HG03521 (cell line): ENCODE data around the gene NOTCH1.

ENCODE experiments used
- ATAC-seq: cut with Tn5 transposase; IDR thresholded peaks from one replicate; pipeline ENCODE4 v1.9.1; 2021; ENCODE audit warnings: mild to moderate bottlenecking, moderate library complexity; ENCODE audit not compliant: unreplicated experiment

NOTCH1 gene

GRCh38 chr9:136487672-136488071, 58.2 kb downstream of the NOTCH1 start:
- ATAC-seq: no peak

DNA sequence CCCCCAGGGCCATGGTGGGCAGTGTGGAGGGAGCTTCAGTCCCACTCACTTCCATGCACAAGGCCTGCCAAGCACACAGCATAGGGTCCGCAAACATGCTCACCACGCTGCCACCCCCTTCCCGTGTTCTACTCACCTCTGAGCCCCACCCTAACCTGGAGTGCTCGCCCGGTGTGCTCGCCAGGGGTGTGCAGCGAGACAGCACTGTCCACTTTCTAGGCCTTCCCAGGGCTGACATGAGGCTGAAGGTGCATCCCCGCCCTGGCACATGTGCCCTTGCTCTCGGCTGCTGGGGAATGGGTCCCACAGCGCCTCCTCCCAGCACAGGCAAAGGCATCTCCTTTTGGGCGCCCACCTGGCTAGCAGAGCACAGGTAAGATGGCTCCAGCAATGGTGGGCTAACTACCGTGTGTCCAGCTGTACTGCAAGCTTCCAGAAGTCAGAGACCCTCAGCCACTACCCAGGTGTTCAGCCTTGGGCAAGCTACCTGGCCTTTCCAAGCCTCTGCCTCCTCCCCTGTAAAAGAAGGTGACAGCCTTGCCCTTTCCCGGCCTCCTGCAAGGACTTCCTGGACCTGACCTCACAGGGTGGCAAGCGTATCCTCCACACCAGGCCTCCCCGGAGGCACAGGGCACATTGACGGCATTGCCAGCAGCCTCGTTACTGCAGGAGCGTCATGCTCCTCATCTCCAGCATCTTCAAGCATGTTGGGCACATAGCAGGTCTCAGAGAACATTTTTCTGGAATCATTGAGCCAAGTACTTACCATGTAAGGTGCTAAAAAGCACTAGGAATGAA, 58.8 kb downstream of the NOTCH1 start:
- ATAC-seq: no peak

- no peak for ATAC-seq
Observed at GRCh38 chr9:136486131-136486530, 59.7 kb downstream of the NOTCH1 start.

GRCh38 chr9:136485049-136486045, 60.5 kb downstream of the NOTCH1 start:
- ATAC-seq: no peak

DNA sequence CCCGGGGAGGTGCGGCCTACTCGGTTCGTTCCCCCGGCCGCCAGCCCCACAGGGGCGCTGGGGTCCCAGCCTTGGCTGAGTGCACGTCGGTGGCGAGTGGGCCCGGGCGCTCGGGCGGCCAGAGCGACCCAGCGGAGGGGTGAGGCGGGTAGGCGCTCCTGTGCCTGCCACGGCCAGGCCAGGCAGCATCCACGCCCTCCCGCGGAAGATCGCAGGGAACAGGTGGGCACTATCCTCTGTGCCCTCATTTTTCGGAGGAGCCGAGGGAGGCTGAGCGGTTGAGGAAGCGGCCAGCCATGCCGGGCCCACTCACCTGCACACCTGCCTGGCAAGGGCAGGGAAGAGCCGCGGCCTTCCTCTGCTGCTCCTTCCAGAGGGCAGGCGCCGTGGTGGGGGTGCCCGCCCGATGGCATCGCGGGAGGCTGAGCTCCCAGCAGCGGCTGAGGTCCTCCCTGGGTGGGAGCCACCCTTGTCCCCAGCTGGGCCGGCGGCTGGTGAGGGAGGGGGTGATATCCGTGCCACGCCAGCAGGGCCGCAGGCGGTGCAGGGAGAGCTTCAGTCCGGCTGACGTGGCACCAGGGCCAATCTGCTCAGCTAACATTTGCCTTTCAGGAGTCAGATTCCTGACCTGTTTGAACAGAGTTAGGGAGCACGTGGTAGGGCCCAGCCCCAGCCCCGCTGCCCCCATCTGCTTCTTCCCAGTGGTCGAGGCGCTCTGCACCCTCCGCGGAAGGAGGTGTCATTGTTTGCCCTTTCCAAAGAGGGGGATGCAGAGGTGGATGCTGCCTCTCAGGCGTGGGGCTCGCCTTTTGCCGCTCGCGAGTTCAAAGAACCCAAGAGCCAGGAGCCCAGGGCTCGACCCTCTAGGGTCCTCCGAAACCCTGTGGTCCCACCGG, 61.4 kb downstream of the NOTCH1 start:
- no peak for ATAC-seq

- ATAC-seq: peak; percentile 54
Observed at GRCh38 chr9:136483589-136484152, 62.2 kb downstream of the NOTCH1 start.

GRCh38 chr9:136482793-136483588, 62.9 kb downstream of the NOTCH1 start, which contains the start of gene SEC16A:
SEC16A (minus strand) TSS chr9:136483040; CDS start chr9:136477615, 5,425 bp downstream.
- ATAC-seq: peak; percentile 57

DNA sequence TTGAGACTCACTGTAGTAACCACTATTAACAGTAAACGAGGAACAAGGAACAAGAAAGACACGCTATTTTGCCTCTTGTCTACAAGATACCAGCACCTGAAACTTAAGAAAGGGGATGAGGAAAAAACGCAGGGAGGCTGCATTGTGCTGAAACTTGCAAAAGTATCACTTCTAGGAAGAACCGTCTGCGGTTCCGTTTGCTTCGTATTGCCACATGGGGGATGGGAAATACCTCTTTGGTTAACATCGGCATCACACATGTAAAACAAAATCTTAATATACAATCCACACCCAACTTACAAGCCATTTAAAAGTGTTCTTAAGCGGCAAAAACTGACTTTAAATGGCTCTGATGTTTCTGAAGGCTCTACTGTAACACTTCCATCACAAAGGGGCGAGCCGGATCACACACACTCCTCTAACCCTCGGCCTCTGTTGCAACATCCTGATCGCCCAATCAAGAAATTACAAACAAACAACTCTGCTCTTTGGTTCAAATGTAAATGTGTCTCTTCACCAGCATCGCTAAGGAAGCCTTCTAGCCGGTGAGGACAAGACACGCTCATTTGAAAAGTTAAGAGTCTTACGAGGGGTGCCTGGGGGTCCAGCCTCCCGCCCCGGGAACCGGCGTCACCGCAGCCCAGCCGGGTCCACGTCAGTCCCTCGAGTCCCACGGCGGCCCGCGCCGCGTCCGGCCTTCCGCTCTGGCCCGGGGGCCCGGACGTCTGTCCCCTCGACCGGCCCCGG, 63.6 kb downstream of the NOTCH1 start:
- no peak for ATAC-seq

DNA sequence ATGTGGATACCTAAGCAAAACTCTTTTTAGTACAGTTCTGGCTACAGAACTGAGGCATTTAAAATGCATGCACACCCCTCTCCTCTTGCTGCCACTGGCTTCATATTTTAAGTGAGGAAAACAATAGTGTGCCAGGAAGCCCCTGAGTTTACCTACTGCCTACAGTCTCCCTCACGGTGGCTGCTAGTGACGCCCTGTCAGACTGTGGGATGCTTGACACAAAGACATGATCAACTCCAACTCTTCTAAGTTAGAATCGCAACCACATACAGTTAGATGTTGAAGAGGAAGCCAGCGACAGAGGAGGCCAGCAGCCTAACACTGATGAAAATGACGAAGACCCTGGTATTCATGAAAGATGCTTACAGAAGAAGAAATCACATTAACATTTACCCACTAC, 64.3 kb downstream of the NOTCH1 start:
- ATAC-seq: no peak

- no peak for ATAC-seq
Observed at GRCh38 chr9:136476369-136477150, 69.3 kb downstream of the NOTCH1 start.

DNA sequence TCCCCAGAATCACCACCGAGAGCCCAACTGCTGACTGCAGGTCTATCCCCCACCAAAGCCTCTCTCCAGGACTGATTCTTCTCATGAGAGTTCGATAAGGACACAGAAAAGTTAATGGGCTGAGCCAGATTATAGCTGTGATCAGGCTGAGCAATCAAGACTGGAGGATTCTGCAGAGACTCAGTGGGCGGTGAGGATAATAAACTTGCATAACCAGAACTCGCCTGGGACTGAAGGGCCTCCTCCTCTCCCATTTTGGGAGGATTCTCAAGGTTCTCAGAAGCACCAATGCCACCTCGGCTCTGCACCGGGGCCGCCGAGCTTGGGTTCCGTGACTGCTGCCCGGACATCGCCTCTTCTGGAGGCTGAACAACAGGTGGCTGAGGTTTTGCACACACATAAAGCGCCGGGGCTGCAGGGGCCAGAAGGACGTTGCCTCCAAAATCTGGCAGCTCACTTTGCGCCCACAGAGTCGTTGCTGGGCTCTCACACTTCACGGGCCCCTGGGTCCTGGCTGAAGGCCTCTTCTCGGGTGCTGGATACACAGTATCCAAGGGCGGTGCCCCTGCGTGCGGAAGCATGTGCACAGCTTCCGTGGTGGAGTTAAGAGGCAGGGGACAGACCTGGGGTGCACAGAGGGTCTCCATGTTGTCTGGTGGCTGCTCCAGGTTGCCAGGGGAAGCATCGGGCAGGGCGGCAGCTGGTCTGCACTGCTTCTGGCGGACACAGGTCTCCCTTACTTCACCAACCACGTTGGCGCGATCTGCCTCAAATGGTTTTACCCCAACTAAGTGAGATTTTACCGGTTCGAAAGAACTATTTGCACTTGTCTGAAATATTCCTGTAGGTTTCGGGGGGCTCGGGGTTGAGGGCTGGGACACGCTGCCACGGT, 70.6 kb downstream of the NOTCH1 start:
- no peak for ATAC-seq

DNA sequence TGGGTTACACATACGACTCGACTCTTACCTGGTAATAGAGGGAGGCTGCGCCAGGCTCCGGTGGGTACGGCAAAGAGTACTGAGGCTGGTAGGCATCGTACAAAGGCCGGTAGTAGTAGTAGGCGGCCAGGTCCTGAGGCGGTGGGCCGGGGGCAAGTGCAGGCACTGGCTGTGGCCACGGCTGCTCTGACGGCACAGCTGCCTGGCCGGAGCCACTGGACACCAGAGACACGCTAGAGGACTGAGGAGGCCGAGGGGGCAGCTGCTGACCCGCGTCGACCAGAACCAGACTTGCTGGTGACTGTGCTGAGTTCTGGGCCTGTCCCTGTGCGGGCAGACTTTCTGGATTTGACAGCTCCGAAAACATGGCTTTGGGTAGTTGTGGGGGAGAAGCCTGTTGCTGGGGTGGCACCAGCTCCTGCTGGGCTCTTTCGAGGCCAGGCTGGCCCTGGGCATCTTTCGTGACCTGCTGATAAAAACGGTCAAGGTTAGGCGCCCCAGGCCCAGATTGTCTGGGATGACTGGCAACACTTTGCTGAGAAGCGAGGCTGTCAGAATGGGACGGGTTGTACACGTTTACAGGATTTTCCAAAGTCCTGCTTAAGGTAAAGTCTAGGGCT, 71.7 kb downstream of the NOTCH1 start:
- ATAC-seq: no peak

DNA sequence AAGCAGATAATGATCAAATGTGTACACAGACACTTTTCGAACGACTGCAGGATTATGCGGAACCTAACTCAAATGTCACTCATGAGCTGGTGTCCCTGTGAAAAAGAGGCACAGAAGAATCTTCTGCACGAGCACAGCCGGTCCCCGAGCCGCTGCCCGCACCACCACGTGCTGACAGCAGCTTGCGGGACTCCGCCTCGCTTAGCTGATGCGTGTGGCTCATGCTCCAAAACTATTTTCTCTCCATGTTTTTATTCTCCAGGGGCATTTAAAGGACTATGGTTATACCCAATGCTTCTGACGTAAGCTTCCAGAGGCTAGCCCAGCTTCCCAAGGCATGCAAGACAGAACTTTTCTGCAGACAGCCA, 72.5 kb downstream of the NOTCH1 start:
- ATAC-seq: no peak

DNA sequence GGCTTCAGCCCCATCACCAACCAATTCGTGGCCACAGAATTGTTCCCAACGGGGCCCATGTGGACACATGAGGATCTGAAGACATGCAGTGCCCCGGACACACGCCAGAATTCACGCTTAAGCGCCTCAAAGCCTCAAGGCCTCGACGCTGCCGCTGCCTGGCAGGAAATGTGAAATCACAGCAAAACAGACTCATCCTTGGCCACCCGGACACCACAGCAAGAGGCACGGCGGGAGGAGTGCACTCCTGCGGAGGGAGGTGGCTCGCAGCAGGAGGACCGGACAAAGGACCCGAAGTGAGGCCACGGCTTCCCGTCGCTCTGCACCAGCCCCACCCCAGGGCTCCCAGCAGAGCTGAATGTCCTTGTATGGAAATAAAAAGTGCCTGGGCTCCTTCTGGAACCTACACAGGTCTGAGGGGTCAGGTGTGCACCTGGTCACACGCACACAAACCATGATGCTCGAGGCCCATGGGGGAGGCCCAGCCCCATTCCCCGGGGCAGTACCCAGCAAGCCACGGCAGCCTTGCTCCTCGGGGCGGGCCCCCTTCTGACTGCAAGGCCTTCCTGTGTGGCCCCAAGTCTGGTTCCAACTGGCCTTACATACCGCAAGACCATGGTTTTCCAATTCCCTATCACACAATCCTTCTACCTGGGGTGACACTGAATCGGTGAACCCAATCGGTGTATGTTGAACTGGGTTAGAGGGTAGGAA, 73.1 kb downstream of the NOTCH1 start:
- ATAC-seq: no peak

- ATAC-seq: no peak
Observed at GRCh38 chr9:136471802-136472487, 73.9 kb downstream of the NOTCH1 start.
